NCI-H510A (cell line): ENCODE measurements around the gene MOV10.
"Not testable (repeated sequence)": the region's sequence is repeated elsewhere in the genome, so short reads cannot be mapped to it uniquely, and the experiment has no call there.

Source experiments
- DNase-seq: peaks from one replicate; lab custom pipeline; 2025; lab: John Stamatoyannopoulos, UW

Gene MOV10, protein sequence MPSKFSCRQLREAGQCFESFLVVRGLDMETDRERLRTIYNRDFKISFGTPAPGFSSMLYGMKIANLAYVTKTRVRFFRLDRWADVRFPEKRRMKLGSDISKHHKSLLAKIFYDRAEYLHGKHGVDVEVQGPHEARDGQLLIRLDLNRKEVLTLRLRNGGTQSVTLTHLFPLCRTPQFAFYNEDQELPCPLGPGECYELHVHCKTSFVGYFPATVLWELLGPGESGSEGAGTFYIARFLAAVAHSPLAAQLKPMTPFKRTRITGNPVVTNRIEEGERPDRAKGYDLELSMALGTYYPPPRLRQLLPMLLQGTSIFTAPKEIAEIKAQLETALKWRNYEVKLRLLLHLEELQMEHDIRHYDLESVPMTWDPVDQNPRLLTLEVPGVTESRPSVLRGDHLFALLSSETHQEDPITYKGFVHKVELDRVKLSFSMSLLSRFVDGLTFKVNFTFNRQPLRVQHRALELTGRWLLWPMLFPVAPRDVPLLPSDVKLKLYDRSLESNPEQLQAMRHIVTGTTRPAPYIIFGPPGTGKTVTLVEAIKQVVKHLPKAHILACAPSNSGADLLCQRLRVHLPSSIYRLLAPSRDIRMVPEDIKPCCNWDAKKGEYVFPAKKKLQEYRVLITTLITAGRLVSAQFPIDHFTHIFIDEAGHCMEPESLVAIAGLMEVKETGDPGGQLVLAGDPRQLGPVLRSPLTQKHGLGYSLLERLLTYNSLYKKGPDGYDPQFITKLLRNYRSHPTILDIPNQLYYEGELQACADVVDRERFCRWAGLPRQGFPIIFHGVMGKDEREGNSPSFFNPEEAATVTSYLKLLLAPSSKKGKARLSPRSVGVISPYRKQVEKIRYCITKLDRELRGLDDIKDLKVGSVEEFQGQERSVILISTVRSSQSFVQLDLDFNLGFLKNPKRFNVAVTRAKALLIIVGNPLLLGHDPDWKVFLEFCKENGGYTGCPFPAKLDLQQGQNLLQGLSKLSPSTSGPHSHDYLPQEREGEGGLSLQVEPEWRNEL

DNA sequence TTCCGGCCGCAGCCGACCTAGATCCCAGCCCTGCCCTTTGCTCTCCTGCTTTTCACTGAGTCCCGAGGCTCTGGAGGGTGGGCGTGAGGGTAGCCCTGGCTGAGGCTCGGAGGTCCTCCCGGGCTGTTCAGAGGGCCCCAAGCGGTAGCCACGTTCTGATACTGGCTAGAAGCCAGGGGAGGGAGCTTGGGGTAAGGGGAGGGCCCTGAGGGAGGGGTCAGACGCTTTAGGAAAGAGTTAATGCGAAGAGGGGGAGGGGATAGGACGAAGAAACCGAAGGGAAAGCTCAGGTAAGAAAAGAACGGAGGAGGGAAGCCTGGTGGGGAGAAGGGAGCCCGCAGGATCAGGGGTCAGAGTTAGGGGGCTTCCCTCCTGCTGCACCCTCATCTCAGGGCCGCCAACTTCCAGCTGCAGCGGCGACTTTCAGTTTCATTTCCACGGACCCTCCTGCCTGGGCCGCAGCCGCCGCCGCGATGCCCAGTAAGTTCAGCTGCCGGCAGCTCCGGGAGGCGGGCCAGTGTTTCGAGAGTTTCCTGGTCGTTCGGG, at the start of gene MOV10:
MOV10 (plus strand) TSS at position 220 of the 546 bp plus-strand sequence; CDS start at position 474, 254 bp downstream.
- peak; percentile 32 for DNase-seq

DNA sequence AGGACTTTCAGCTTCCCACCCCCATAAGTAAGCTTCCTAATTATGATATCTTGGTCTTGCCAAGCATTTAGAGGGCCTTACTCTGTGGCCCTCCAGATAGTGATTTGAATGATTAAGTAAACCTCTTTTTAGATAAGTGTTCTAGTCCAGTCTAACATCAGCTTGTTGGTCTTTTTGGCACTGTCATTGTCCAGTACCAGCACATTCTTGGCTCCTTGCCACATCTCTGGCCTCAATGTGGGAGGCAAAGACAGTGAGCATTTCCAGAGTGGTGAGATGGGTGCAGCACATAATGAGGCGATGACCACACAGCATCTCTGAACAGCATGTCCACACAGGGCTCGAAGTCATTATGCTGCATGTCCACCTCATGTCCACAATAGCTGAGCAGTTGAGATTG, 48.8 kb upstream of the MOV10 start:
- DNase-seq = no peak

DNA sequence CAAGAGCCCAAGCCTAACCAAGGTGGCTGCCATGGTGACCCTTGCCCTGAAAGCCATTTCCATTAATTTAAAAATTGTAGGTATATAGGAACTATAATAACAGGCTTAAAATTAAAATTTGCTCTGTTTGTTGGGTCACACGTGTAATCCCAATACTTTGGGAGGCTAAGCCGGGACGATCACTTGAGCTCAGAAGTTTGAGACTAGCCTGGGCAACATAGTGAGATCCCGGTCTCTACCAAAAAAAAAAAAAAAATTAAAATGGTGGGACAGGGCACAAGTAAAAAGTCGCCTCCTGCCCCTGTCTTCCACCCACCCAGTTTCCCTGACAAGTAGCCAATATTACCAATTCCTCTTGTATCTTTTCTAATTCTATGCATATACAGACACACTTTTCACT, 48.3 kb upstream of the MOV10 start:
- no peak for DNase-seq

DNA sequence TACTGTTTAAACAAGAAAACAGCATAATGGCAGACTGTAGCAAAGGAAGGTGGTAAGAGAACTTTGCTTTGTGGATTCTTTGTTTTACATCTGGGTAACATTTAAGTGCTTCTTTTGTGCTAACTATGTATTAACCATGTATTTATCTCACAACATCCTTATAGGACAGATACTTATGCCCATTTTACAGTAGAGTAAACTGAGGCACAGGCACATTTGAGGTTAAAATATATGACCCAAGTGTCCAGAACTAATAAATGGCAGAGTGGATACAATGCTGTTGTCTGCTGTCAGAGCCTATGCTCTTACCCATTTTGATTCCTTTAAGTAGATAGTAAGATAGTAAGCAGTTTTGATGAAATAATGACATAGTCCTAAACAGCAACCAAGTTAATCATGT, 47.6 kb upstream of the MOV10 start:
- no peak for DNase-seq

DNA sequence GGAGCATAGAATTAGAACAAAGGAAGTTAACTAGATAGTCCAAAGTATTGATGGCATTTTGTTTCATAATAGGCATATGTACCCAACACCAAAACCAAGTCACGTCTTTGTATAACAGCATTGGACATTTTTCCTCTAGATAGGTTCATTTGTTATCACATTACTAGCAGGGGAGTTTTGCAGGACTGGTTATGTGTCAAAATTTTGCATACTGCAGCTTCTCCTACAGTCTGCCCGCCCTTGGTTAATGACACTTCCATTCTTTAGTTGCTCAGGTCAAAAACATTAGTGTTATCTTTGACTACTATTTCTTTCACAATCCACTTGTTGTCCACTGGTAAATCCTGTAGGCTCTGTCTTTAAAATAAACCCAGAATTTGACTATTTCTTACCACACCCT, 45.9 kb upstream of the MOV10 start:
- no peak for DNase-seq

DNA sequence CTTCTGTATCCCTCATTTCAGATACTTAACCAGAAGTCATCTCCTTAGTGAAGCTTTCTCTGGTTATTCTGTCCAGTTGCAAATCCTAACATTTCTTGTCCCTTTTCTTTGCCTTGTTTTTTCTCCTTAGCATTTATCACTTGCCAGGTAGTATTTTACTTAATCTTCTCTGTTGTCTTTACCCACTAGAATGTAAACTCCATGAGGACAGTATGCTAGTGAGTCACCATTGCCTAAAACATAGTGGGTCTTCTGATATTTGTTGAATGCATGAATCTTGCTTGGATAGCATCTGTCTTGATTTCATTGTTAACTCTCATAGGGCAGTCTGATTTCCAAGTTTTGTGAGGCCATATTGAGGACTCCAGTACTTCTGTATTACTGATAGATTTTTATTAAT, 45.2 kb upstream of the MOV10 start:
- no peak for DNase-seq

DNA sequence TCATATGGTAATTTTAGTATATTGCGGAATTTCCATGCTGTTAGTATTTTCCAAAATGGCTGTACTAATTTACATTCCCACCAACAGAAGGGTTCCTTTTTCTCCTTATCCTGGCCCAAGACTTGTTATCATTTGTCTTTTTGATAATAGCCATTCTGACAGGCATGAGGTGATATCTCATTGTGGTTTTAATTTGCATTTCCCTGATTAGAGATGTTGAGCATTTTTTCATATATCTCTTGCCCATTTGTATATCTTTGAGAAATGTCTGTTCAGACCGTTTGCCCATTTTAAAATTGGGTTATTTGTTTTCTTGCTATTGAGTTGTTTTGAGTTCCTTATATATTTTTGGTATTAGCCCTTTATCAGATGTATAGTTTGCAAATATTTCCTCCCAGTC, 40.8 kb upstream of the MOV10 start:
- DNase-seq = no peak

DNA sequence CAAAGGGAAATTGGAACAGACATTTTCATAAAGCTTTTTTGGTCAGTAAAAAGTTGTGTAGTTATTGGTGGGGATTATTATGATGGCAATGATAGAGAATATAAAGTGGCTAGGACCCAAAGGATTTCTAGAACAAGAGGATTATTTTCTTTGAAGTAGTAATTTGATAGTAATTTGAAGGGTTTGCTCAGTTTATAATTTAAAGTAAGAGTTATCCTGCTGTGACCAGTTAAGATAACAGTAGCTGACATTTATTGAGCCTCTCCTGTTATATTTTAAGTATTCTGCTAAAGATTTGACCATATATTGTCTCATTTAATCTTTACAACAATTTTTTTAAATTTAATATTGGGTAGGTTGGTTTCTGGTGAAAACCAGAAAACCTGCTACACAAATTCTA, 40.1 kb upstream of the MOV10 start:
- DNase-seq = no peak

DNA sequence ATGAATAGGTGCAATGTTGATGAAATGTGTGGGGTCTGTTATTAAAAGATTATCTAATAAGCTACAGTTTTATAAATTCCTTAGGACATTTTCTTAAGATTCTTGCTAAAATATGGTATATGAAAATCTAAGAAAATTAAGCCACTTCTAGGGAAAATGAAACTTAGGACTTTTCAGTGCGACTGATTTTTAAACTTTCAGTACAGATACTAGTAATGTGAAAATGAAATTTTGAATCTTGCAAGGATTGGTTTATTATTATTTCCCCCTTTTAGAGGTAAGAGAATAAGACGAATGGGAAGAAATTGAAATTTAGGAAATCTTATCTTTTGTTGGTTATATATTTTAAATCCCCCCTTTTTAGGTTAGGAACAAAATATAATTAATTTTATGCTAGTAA, 38.4 kb upstream of the MOV10 start:
- no peak for DNase-seq

DNA sequence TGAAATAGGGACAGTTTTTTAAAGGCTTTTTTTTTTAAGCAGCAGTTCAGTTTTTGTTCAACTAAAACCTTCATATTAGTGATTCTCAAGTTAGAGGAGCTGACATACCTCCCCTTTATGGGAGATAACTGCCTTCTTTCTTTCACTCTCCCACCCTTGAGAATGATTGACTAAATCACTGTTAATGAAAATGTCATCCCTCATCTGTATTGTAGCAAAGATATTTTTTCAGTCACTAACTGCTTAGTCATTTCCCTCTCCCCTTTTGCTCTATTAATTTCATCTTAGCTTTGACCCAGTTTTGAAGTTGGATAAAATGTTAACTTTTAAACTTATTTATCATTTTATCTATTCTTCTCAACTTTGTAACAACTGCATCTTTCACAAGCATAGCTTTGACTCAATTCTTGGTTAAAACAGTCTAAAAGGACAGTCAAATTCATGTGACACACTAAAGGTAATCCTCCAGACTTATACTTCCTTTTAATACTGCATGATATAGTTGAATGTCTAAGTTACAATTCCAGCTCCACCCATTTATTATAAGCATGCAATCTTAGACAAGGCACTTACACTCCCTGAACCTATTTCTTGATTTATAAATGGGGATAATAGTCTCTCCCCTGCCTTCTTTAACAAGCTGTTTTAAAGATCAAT, 37.7 kb upstream of the MOV10 start:
- DNase-seq = no peak

DNA sequence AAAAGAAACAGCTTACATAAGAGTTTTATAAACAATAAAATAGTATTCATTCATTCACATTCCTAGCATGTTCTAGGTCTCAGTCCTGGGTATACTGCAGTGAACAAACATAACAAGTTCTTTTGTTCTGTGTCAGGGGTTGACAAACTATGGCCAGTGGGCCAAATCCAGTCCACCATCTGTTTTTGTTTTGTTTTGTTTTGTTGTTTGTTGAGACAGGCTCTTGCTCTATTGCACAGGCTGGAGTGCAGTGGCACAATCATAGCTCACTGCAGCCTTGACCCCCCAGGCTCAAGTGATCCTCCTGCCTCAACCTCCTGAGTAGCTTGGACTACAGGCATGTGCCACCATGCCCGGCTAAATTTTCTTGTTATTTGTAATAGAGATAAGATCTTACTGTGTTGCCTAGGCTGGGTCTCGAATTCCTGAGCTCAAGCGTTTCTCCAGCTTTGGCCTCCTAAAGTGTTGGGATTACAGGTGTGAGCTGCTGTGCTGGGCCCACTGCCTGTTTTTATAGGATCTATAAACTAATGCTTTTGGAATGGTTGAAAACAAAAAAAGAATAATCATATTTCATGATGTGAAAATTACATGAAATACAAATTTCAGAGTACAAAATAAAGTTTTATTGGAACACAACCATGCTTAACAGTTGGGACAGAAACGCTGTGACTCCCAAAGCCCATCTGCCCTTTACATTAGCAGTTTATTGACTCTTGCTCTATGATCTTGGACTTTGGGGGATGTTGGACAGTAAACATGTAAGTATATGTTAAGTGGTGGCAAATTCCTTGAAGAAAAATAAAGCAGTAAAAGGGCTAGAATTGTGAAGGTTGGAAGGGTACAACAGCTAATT, 37.0 kb upstream of the MOV10 start:
- DNase-seq = no peak

DNA sequence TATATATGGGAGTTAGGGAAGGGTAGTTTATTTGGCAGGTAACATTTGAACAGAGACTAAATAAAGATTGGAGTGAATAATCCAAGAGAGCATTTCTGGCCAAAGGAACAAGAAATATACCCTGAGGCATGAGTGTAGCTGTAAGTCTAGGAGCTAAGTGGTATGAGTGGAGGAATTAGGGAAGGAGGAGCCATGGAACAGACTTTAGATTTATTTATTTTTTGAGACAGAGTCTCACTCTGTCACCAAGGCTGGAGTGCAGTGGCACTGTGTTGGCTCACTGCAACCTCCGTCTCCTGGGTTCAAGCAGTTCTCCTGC, 36.4 kb upstream of the MOV10 start:
- DNase-seq = no peak

DNA sequence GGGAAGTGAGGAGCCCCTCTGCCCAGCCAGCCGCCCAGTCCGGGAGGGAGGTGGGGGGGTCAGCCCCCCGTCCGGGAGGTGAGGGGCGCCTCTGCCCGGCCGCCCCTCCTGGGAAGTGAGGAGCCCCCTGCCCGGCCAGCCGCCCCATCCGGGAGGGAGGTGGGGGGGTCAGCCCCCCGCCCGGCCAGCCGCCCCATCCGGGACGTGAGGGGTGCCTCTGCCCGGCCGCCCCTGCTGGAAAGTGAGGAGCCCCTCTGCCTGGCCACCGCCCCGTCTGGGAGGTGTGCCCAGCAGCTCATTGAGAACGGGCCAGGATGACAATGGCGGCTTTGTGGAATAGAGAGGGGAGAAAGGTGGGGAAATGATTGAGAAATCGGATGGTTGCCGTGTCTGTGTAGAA, 34.0 kb upstream of the MOV10 start:
- not testable (repeated sequence) for DNase-seq

DNA sequence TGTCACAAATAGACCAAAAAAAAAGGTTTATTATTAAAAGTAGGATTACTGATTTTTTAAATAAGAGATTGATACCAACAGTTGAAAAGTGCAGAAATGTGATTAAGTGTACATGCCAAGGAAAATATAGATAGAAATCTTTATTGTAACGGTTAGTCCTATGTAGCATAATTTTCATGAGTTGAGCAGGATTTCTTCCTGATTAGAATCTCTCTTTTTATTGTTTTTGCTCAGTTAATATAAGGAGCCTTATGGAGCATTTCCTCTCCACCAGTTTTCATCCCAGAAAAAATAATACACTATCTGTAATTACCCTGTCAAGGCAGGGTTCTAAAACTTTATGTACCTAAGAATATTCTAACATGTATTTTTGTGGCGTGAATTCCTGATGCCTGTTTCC, 31.4 kb upstream of the MOV10 start:
- no peak for DNase-seq

DNA sequence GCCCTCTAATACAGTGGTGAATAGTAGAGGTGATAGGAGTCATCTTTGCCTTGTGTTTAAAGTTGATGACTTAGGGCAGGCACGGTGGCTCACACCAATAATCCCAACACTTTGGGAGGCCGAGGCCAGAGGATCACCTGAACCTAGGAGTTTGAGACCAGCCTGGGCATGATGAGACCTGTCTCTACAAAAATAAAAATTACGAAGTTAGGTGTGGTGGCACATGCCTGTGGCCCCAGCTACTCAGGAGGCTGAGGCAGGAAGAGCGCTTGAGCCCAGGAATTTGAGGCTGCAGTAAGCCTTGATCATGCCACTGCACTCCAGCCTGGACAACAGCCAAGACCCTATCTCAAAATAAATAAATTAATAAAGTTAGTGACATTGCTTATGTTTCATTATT, 28.2 kb upstream of the MOV10 start:
- DNase-seq = no peak

DNA sequence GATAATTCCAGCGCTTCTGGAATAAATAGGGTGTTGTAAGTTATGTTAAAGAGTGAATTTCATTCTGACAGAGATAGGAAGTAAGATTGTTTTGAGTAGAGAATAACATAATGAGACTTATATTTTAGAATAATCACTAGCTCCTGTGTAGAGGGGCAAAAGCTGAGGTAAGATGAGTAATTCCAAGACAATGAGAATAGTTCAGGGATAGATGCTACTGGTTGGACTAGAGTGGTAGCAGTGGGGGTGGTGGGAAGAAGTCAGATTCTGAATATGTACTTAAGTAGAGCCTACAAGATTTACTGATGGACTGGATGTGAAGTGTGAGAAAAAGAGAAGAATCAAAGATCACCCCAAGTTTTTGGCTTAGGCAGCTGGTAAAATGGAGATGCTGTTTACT, 23.3 kb upstream of the MOV10 start:
- no peak for DNase-seq

DNA sequence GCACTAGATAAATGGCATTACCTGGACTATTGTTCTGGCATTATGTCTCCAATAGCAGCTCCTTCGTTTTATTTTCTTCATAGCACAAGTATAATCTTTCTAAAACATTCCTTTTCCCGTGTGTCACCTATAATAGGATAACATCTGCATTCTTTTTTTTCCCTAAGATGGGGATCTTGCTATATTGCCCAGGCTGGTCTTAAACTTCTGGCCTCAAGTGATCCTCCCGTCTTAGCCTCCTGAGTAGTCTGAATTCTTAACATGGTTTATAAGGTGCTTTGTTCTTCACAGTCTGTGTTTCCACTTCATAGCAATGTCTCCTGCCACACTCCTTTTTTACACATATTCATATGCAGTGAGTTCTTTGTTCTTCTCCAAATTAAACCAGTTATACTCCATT, 8.6 kb upstream of the MOV10 start:
- DNase-seq = no peak

DNA sequence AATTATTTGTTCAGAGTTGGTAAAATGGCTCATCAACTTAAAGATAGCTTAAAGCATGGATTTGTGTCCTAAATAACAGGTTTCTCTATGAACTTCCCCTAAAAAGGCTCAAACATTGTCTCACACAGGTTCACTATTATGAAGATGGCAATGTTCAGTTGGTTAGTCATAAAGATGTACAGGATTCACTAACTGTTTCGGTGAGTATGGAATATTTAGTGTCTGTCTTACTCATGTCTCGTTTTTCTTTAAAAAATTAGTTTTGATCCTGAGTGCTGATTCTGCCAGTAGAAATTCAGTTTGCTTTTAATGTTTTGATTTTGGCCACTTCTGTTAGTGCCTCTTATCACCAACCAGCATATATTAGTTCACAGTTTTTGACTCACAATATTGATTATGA, 7.5 kb upstream of the MOV10 start:
- DNase-seq = no peak

DNA sequence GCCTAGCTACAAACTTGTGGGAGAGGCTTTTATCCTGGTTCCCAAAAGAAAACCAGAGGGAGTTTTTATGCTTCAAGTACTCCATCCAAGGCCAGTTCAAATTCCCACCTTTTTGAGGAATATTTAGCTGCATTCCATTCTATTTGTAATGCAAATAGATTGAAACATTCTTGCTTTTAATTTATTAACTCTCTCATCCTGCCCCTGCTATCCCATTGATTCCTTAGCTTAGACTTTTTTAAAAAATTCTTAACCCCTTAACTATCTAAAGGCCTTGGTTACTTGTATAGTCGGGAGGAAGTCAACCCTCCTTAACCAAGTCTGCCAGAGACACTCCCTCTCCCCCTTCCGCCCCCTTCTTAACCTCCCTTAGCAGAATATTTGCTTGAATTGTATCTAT, 2.5 kb upstream of the MOV10 start:
- no peak for DNase-seq

DNA sequence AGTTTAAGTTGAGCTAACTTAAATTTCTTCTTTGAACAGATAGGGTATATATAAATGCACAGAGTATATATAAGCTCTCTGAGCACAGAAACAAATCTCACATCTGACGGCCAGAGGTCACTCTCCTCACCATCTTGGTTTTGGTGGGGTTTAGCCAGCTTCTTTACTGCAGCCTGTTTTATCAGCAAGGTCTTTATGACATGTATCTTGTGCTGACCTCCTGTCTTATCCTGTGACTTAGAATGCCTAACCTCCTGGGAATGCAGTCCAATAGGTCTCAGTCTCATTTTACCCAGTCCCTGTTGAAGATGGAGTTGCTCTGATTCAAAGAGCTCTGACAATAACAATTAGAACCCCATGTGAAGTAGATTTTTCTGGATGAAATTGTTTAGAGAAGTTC, 1.6 kb upstream of the MOV10 start:
- no peak for DNase-seq
